Measurements from ENCODE around the gene NT5DC2. TPM values are rescaled to one million over a fixed set of nuclear protein-coding genes. Genes with fewer than 3 reads are reported as not detected.

The NT5DC2 gene
- total RNA-seq, 2 donors from 2014 or later: 25.4 to 32.4 TPM

- H3K36me3 ChIP-seq (replicated peaks in 1 of 2; ENCODE audit: insufficient read depth in 1 of 2, low read depth in 2 of 2): peaks cover 0 to 31% of the 10 kb centered on the region in 2 donors
- intact Hi-C loops (cut with DNase I): no loop called here
- H3K9me3 ChIP-seq: no peaks in the 10 kb centered on the region
- no peak for DNase-seq
- TF ChIP-seq CTCF (IDR thresholded peaks at IDR 0.05): no peak
- no peak for TF ChIP-seq POLR2A (IDR thresholded peaks at IDR 0.05)
- no peaks in the 10 kb centered on the region for H3K4me1 ChIP-seq
- H3K27me3 ChIP-seq: no peaks in the 10 kb centered on the region
- no peak overlapping the region for H3K27ac ChIP-seq
- 91 to 93% methylated on average over 19 to 27 of the region's 27 CpGs for WGBS, 2 donors
- H3K4me3 ChIP-seq: no peak overlapping the region
- no peak for ATAC-seq
These were observed 52.6 kb downstream of the NT5DC2 start for GRCh38 chr3:52480768-52481715.

DNA sequence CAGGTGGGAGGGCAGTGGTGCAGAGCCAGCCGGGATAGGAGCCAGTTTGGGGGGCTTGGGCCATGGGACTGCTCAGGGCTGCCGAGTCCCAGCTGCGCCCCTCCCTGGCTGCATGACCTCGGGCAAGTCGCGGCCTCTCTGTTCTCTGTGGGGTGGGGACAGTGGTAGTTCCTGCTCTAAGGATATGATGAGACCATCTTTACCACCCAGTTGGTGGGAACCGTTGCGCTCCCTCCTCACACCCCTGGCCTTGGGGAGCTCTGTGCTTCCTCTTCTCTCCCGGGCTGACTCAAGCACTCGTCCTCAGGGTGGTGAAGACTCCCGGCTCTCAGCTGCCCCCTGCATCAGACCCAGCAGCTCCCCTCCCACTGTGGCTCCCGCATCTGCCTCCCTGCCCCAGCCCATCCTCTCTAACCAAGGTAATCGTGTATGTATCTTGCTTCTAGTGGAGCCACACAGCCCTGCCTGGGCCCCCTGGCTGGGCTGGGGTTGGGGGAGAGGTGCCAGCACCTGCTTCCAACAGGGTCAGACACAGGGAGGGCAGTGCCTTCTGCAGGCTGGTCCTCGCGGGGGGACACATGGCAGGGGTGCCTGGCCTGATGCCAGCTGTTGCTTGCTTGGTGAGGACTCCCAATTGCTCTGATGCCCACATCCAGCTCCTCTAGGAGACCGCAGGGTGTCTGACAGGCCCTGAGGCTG lies 53.6 kb downstream of the NT5DC2 start:
- no peak for TF ChIP-seq POLR2A (IDR thresholded peaks at IDR 0.05)
- no peak for TF ChIP-seq CTCF (IDR thresholded peaks at IDR 0.05)
- ATAC-seq (no peak), DNase-seq (no peak)
- Histone ChIP-seq H3K36me3 (replicated peaks in 1 of 2; ENCODE audit: insufficient read depth in 1 of 2, low read depth in 2 of 2) (peaks cover 0 to 41% of the 10 kb centered on the region in 2 donors), H3K9me3 (no peaks in the 10 kb centered on the region), H3K4me3 (no peak overlapping the region), H3K27ac (no peak overlapping the region), H3K4me1 (no peaks in the 10 kb centered on the region), H3K27me3 (no peaks in the 10 kb centered on the region)
- intact Hi-C loops (cut with DNase I): no loop called here
- WGBS, 2 donors: 80 to 91% methylated on average over 13 to 14 of the region's 16 CpGs

GRCh38 chr3:52479037-52479876 lies 54.4 kb downstream of the NT5DC2 start:
- intact Hi-C loops (cut with DNase I): no loop called here
- peaks cover 0 to 44% of the 10 kb centered on the region in 2 donors for H3K36me3 ChIP-seq (replicated peaks in 1 of 2; ENCODE audit: insufficient read depth in 1 of 2, low read depth in 2 of 2)
- H3K27me3 ChIP-seq: no peaks in the 10 kb centered on the region
- H3K4me1 ChIP-seq: no peaks in the 10 kb centered on the region
- no peak overlapping the region for H3K27ac ChIP-seq
- no peak overlapping the region for H3K4me3 ChIP-seq
- no peaks in the 10 kb centered on the region for H3K9me3 ChIP-seq
- no peak for DNase-seq
- TF ChIP-seq POLR2A (IDR thresholded peaks at IDR 0.05): no peak
- ATAC-seq: no peak
- WGBS, 2 donors: 95 to 99% methylated on average over 7 of the region's 7 CpGs

- H3K4me3 ChIP-seq: no peak overlapping the region
- H3K9me3 ChIP-seq: no peaks in the 10 kb centered on the region
- peaks cover 5 to 50% of the 10 kb centered on the region in 2 donors for H3K36me3 ChIP-seq (replicated peaks in 1 of 2; ENCODE audit: insufficient read depth in 1 of 2, low read depth in 2 of 2)
- no peak for DNase-seq
- intact Hi-C loops (cut with DNase I): no loop called here
- H3K27me3 ChIP-seq: no peaks in the 10 kb centered on the region
- WGBS, 2 donors: 93 to 95% methylated on average over 4 to 6 of the region's 6 CpGs
- no peaks in the 10 kb centered on the region for H3K4me1 ChIP-seq
- no peak for TF ChIP-seq POLR2A (IDR thresholded peaks at IDR 0.05)
- TF ChIP-seq CTCF (IDR thresholded peaks at IDR 0.05): no peak
- H3K27ac ChIP-seq: no peak overlapping the region
- no peak for ATAC-seq
These were observed 55.9 kb downstream of the NT5DC2 start for GRCh38 chr3:52477796-52478095.
